ENCODE measurements around the gene CRIP2.

GRCh38 chr14:105525326-105525725 lies 50.7 kb downstream of the CRIP2 start:
- no peak for TF ChIP-seq CTCF (CRISPR knock-in tag; IDR thresholded peaks at IDR 0.05)
- TF ChIP-seq EZH2 (conservative IDR thresholded peaks at IDR 0.05; ENCODE audit: low read depth, low read length) = no peak
- TF ChIP-seq SMC3 (IDR thresholded peaks at IDR 0.05; ENCODE audit: low read length) = no peak
- TF ChIP-seq YY1 (IDR thresholded peaks at IDR 0.05; ENCODE audit: insufficient read depth, insufficient replicate concordance, low read depth, low read length) = no peak
- TF ChIP-seq TFE3 (CRISPR knock-in tag; IDR thresholded peaks at IDR 0.05) = no peak
- TF ChIP-seq HNRNPH1 (optimal IDR thresholded peaks at IDR 0.05; ENCODE audit: low read depth, low read length) = no peak
- TF ChIP-seq HOMEZ (CRISPR knock-in tag; IDR thresholded peaks at IDR 0.05; ENCODE audit: low read depth) = no peak

All from HepG2 (cell line).